ENCODE data around the gene CLRN3.

Gene CLRN3

DNA sequence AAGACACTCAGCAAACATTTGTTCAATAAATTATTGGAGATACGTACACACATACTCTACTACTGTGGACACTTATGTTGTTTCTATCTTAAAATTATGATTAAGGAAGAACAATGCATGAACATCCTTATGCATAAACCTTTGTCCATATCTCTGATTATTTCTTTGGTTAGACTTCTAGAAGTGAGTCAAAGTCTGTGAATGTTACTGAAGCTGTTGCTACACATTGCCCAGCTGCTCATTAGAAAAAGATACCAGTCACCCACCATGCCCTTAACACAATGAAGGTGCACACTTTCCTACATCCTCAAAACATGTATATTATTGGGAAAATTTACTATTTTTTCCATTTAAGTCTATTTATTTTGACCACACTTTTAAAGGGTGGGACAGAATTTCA, 1.4 kb upstream of the CLRN3 start:
- no peak for DNase-seq

DNA sequence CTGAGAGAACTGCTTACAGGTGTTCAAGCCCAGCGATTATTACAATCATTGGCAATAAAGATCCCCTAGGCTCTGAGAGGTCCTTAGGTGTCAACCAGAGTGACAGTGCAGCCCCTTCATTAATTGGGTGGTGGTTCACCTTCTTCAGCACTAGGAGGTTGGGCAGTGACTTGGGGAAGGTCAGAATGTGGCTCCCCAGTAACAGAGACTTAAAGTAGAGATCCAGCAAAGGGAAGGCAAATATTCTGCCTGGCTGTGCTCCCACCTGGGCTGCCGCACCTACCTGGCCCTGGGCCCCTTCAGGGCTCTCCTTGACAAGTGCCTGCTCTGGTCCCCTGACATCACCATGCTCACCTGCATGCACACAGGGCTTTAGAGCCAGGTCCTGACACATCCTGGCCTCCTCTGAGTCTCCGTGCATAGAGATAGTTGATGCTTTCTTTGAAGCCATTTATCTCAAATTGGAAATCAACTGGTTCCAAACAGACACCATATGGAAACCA, 1.9 kb downstream of the CLRN3 start:
- DNase-seq = no peak

DNA sequence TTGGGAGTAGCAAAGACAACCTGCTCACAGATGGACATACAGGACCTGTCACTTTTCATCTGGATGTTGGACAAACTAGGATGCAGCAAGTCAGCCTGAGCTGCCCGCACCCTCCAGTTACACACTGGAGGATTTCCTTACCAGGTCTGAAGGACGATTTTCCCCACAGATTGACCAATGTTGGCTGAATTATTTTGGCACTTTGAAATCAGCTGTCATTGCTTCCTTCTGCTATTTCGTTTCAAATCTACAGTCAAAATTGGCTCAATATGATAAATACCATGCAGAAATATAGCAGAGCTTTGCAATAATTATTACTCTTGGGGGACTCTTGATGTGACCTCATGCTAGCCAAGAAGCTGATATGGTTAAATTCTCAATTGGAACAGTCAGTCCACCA, 2.5 kb downstream of the CLRN3 start:
- DNase-seq = no peak

DNA sequence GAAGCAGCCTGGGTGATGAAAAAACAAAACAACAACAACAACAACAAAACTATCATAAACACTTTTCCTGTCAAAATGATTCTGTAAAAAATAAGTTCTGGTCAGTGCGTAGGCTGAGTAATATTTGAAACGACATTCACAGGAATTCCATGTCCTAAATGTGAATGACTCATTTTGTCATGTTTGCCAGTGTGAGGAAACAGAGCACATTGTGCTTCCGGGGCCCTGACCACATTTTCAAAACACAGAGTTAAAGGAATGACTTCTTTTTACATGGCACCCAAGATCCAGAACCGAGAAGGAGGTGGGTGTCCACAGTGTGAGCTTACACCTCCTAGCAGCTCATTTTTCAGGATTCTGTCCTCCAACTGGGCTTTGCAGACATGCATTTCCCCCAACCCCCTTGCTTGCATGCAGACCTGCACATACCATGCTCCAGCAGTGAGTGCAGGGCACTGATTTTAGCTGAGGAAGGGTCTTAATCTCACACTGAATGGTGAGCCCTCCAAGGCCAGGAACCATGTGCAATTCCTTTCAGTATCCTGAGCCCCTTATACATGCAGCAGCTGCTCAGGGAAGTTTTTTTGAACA, 3.0 kb downstream of the CLRN3 start:
- no peak for DNase-seq

DNA sequence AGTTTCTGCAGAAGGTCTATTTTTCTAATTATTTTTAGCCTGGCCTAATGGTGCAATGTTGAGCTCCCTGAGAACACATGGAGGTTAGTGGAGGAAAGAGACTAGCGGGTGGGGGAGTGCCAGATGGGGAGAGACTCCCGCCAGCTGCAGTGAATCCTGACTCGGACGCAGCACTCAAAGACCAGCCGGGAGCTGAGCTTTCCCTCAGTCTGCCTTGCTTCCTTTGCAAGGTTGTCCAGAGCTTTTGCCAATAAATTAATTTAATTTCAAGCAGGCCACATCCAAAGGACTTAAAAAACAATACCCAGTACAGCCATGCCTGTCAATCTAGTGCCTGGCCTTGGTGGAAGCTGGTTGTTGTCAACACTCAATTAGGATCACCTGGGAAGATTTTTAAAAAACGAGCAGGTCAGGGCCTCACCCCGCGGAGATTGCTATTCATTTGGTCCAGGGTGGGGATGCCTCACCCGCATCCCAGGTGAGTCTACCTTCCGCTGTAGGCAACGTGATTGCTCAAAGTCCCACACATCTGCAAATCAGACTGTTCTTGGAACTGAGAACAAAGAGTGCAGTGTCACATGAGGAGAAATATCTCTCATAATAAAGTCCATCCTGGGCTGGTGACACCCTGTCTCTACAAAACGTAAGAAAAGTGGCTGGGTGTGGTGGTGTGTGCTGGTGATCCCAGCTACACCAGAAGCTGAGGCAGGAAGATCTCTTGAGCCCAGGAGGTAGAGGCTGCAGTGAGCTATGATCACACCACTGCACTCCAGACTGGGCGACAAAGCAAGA, 4.0 kb downstream of the CLRN3 start:
- DNase-seq = no peak

DNA sequence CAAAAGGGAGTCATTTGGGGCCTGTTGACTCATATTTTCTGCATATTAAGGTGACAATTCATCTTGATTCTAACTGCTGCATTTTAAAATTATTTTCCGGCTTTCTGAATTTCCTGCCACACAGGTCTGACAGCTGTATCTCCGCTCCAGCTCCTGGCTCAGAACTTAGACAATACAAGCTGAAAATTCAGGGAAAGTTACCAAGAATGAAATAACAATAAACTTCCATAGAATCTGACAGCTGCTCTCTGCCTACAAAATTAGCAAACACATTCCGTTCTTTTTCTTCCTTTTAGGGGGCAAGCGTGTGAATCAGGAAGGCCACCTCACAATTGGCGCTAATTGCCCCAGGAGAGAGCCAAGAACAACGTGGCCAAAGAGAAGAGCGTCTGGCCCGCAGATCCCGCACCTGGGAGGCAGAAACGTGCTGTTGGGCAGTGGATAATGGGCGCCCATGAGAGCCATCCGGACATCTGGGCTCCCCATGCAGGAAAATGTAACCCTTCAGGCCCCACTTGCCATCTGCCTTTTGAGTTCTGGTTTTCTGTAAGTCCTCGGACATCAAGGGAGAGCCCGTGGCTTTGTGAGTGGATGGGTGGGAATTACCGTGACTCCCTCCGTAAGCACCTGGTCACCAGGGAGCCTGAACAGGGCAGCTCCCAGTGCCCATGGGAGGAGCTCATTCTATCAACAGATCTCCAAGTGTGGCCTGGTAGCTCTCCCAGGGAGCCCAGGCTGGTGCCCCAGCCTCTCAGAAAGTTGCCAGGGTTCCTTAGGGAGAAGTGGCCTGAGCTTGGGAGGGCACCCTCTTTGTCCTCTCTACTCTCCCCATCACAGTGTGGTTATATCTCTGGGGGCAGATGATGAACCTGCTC, 5.0 kb downstream of the CLRN3 start:
- DNase-seq = no peak

DNA sequence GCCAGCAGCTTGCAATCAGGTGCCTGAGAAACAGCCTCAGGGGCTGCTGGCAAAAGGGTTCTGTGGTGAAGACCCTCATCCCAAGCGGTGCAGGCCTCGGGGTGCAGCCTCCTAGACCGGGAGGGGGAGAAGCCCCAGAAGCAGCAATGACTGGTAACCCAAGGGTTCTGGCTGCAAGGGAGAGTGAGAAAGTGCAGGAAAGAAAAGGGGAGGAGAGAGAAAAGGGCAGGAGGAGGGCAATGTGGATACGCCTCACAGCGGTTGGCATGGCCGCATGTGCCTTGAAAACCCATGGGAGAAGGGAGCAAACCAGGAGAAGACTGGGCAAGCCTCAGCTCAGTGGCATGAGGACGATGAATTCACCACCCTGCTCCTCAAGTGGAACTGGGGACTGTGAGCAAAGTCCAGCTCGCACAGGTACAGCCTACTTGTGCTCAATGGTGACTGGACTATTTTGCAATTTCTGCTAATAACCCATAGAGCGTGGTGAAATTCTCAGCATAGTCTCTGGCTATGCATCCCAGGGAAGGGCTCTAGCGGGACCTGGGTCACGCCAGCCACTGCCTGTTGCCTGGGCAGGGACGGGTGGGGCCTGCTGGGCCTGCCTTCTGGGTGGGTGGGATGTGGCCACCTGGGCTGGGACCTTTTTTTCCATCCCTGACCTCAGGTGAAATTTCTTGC, 6.2 kb downstream of the CLRN3 start:
- DNase-seq = no peak

DNA sequence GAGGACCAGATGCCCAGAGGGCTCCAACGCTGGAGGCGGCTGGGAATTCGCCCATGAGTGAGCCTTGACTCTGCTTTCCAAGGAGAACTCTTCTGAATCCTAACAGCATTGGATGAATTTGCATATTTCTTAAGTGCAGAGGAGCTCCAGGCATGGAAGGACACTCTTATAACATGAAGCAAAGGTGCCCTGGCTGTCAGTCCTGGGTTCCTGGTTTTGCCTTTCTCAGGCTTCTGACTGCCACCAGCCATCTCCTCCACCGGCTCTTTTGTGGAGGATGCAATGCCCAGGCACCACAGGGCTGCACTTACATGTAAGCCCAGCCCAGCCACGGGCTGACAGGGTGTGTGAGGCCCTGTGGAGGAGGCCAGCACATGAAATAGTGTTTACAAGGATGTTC, 8.2 kb downstream of the CLRN3 start:
- no peak for DNase-seq

DNA sequence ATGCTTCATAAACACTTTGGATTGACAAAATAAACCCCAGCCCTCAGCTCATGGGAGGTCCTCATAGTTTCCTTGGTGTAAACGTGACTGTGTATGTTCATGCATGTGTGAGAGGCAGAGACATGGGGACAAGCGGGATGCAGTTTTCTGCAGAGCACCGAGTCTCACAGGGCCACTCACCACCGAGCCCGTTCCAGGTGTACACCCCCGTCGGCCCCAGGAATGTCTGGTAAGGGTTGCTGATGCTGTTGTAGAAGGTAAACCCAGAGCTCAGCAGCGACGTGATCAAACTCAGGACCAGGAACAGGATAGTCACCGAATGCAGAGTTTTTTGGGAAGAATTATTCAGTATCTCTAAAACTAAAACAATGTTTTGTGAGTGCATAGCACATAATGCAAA, 9.2 kb downstream of the CLRN3 start:
- no peak for DNase-seq

DNA sequence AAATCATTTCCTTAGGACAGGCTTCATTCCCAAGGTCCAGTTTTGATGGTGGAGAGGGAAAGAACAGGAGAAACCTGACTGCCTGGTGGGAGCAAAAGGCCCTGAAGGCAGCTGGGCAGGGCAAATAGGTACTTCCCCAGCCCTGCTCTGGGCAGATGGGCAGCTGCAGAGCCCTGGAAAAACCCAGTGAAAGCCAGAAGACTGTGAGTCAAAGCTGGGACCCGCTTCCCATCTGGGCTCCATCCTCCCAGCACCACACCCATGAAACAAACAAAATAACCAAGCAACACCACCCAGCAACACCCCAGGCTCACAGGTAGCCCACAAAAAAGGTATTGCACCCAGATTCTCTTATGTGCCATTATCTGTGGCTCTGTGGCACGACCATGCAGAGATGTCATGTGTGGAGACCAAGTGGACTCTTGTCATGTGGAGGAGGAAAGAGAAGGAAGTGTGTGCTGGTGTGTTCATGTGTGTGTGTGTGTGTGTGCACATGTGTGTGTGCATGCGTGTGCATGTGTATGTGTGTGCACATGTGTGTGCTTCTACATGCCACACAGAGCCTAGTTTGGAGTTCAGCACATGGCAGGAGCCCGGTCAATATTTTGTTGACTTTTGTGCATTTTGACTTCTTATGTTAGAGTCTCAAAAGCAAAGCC, 9.8 kb downstream of the CLRN3 start:
- DNase-seq = no peak

DNA sequence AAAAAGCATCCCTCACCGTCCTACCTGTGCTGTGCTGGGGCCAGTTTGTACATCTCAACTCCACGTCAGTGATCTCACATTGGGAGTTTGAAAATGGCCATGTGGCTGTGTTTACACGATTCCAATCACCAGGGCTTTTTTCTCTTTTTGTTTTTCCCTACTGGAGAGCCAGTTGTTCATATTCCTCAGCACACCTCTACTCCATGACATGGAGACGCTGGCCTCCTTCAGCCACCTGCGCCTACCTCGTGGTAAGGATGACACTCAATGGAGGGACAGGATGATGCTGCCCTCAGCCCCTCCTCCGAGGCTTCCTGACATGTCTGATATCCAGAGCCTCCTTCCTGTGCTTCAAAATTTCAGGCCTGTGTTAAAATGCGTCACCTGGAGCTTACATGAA, 10.3 kb downstream of the CLRN3 start:
- no peak for DNase-seq

DNA sequence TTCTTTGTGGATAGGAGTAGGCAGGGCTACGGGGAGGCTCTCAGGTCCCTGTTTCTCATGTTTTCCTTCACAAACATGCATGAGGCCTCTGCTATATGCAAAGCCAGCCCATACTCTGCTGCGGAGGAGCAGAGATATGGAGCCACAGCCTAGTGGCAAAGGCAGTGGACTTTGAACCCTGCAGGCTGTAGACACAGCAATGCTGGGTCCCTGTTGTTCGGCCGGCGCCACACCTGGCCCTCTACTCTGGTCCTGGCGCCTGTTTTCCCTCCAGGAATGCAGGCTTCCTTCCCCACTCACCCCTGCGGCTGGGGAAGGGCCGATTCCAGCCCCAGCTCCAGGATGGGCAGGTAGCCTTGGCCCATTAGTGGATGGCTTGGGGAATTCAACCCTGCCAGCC, 11.5 kb downstream of the CLRN3 start:
- no peak for DNase-seq

DNA sequence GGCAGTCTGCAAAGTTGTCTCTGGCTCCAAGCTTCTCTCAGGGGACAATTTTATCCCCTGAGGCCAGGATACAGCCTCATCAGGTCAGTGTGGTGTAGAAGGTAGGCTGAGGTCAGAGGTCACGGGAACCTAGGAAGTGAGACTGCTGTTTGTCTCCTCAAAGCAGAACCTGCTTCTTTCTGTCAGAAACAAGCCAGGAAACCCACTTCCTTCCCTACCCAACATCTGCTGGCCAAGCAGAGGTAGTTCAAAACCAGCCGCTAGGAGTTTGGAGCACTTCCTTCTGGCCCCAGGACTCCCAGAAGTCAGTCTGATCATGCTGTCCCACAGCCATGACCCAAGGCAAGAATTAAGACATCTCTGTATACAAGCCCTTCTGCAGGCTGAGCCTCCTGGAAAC, 12.2 kb downstream of the CLRN3 start:
- no peak for DNase-seq

DNA sequence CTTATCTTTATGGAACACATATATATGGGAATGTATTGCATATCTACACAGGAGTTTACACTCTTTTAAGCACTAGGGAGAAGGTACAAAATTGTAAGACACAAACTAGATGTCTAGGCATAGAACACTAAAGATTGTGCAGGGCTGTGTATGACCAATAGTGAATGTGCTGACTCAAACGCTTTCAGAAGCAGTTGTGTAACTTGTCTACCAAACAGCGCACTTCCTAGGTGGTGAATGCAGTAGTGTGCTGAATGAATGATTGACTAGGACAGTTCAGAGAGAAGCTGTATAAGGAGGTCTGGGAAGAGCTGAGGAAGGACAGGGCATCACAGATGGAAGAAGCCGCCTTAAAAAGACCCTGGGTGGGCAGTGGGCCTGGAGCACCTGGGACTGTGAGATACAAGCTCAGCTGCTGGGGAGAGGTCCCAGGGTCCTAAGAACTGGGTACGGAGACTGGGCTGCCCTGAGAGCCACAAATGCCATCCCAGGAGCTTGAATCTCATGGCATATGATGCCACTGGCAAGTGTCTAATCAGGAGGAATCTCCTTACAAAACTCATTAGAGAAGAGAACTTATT, 14.2 kb downstream of the CLRN3 start:
- DNase-seq = no peak

DNA sequence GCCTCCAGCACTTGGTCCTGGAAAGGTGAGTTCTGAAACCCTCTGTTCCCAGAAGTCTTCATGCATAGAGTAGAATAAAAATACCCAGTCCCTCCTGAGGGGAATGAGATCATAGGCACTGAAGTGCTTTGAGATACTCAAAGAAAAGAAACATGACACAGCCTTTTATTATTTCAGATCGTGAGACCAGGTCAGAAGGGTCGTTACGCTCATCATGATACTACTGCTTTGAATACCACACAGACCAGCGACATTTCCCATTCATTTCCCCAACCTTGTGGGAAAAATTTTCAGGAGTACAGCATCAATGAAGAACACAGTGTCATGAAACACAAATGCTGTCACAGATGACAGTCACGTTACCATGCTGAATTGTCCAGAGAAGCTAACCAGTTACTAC, 15.0 kb downstream of the CLRN3 start:
- no peak for DNase-seq

DNA sequence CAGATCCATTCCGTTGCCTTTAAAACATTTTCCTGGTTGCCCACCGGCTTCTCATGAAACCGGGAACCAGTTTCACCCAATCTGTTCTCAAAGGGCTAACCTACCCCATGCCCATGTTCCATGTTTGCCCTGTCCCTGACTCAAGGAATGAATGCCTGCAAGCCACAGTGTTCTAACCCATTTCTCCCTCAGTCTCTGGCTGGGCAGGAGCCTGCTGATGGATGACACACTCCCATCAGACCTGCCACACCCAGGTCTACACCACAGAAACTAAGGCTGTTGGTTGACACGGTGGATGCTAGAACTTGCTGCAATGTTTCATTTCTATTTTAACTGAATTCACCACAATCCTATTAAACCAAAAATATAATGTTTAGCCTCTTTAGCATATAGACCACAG, 15.6 kb downstream of the CLRN3 start:
- no peak for DNase-seq

DNA sequence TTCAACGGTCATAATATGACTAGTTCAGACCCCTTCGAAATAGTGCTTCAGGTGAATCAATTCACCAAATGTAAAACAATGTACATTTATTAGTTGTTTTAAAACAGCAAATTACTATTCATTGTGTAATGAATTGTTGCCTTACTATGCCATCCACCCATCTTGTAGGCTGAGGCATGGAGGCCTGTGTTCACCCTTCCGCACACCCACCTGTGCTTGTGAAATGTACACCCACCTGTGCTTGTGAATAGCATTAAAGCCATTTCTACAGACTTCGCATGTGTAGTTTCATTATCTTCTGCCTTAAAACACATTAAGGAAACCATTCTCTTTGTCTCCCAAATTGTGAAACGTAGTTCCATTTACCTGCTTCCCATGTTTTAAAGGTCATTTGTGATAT, 16.8 kb downstream of the CLRN3 start:
- DNase-seq = no peak

DNA sequence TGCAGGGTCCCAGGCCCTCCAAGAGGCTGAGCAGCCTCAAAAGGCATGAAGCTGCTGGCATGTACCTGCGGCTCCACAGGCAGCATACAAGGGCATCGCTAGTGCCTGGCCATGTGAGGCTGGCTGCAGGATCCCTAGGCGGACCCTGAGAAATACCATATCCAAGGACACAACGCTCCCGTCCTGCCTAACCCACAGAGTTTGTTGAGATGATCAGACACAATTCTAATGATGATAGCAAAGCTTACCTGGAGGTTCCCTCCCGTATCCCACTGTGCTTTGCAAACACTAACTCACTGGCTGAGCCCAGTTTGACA, 17.3 kb downstream of the CLRN3 start:
- no peak for DNase-seq

DNA sequence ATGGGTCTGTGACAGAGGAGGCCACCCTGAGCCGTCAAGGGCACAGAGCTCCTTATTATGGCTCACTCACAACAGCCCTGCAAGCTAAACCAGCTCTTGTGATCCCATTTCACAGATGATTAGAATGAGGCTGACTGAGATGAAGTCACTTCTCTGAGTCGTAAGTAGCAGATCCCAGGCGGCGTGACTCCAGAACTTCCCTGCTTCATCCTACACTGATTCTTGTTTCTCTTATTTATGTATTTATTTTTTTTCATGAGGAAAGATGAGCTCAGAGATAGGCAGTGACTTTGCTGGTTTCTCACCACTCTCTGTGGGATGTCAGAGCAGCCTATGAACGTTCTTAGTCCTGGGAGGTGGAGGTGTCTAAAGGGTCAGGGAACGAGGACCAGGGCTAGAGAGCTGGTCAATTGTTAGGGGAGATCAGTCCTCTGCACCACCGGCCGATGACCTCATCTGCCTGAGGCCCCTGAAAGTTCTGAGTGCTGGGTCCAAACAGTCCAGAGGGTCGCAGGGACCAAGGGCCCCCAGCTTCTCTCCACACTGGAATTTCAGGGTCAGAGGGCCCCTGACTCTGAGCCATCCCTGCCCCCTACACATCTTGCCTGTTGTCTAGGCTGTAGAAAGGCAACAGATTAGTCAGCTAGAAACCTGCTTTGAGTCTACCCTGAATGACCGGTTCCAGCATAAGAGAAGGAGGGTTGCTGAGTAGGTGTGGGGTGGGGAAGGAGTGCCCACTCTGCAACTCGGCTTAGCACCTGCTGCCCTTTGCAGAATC, 17.9 kb downstream of the CLRN3 start:
- no peak for DNase-seq

DNA sequence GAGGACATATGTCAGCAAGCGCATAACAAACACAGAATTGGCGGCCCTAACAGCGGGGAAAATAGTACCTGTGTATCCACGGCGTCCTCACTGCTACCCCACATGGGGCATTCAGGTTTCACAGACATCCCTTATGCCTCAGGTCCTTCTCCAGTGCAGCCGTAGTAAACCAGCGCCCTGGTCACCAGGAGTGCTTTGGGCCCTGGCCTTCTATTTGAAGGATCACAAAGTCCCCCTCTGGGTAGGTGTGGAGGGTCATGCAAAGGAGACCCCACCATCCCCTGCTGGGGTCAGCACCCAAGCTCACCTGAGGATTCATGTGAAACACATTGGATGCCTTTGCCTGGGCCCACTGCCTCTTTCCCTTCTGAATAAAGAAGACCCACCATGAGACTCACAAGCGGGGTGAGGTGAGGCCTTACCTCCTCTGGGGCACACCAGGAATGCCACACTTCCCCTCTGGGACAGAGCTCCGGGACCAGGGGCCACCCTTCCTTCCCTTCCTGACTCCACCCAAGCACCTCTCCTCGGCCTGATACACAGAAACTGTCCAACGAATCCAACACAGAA, 18.8 kb downstream of the CLRN3 start:
- DNase-seq = no peak

DNA sequence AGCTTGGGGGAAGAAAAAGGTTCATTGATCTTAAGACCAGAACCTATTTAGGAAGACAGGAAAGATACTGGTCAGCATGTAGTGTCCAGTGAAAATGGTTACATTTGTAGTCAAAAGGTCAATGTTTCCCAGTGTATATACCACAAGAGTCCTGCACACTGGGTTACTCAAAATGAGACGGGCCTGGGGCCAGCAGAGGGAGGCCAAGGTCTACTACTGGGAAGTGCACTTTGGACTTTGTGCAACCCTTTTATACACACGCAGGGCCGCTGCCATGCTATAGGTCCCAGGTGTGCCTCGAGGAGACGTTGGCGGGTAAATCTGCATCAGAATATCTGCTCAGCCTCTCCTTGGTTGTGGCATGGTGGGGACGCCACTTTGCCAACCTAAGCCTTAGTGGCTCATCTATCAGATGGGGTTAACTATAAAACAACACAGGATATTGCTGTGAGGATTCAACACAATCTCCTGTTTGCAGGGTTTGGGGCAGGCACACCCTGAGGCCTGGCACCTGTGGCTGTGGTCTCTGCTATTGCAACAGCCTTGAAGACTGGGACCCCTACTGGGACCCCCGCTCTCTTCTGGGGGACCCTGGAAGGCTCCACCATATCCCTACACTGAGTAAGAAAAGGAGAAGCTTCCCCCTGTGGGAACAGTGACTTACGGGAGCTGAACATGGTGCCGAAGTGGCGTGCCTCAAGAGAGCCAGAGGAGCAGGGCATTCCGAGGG, 19.7 kb downstream of the CLRN3 start:
- no peak for DNase-seq
